ENCODE measurements around the gene SNTG2.

The SNTG2 gene

GRCh38 chr2:1016500-1016899 lies 65.9 kb downstream of the SNTG2 start (continued):
- TF ChIP-seq, protein P1, sequence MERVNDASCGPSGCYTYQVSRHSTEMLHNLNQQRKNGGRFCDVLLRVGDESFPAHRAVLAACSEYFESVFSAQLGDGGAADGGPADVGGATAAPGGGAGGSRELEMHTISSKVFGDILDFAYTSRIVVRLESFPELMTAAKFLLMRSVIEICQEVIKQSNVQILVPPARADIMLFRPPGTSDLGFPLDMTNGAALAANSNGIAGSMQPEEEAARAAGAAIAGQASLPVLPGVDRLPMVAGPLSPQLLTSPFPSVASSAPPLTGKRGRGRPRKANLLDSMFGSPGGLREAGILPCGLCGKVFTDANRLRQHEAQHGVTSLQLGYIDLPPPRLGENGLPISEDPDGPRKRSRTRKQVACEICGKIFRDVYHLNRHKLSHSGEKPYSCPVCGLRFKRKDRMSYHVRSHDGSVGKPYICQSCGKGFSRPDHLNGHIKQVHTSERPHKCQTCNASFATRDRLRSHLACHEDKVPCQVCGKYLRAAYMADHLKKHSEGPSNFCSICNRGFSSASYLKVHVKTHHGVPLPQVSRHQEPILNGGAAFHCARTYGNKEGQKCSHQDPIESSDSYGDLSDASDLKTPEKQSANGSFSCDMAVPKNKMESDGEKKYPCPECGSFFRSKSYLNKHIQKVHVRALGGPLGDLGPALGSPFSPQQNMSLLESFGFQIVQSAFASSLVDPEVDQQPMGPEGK (CRISPR knock-in tag; IDR thresholded peaks at IDR 0.05; ENCODE audit: borderline replicate concordance): no peak
- no peak for TF ChIP-seq ISL1 (CRISPR knock-in tag; IDR thresholded peaks at IDR 0.05)
- no peak for TF ChIP-seq ZNF565 (CRISPR knock-in tag; conservative IDR thresholded peaks at IDR 0.05; ENCODE audit: low read depth)
- no peak for TF ChIP-seq ZFP3 (CRISPR knock-in tag; IDR thresholded peaks at IDR 0.05)
- TF ChIP-seq, protein P2, sequence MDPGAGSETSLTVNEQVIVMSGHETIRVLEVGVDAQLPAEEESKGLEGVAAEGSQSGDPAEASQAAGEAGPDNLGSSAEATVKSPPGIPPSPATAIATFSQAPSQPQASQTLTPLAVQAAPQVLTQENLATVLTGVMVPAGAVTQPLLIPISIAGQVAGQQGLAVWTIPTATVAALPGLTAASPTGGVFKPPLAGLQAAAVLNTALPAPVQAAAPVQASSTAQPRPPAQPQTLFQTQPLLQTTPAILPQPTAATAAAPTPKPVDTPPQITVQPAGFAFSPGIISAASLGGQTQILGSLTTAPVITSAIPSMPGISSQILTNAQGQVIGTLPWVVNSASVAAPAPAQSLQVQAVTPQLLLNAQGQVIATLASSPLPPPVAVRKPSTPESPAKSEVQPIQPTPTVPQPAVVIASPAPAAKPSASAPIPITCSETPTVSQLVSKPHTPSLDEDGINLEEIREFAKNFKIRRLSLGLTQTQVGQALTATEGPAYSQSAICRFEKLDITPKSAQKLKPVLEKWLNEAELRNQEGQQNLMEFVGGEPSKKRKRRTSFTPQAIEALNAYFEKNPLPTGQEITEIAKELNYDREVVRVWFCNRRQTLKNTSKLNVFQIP (CRISPR knock-in tag; IDR thresholded peaks at IDR 0.05; ENCODE audit: borderline replicate concordance, low read depth): no peak
- no peak for TF ChIP-seq TOX (CRISPR knock-in tag; IDR thresholded peaks at IDR 0.05; ENCODE audit: borderline replicate concordance)
- no peak for TF ChIP-seq ZFP30 (CRISPR knock-in tag; IDR thresholded peaks at IDR 0.05)
- no peak for TF ChIP-seq OSR1 (CRISPR knock-in tag; IDR thresholded peaks at IDR 0.05)
- no peak for TF ChIP-seq ZNF8 (CRISPR knock-in tag; IDR thresholded peaks at IDR 0.05)
- no peak for TF ChIP-seq PPARA (CRISPR knock-in tag; IDR thresholded peaks at IDR 0.05; ENCODE audit: borderline replicate concordance)

- TF ChIP-seq ZC3H10 (CRISPR knock-in tag; IDR thresholded peaks at IDR 0.05): no peak
- no peak for TF ChIP-seq OSR1 (CRISPR knock-in tag; IDR thresholded peaks at IDR 0.05)
- no peak for ATAC-seq
Measured at GRCh38 chr2:1017827-1018226, 67.2 kb downstream of the SNTG2 start.

DNA sequence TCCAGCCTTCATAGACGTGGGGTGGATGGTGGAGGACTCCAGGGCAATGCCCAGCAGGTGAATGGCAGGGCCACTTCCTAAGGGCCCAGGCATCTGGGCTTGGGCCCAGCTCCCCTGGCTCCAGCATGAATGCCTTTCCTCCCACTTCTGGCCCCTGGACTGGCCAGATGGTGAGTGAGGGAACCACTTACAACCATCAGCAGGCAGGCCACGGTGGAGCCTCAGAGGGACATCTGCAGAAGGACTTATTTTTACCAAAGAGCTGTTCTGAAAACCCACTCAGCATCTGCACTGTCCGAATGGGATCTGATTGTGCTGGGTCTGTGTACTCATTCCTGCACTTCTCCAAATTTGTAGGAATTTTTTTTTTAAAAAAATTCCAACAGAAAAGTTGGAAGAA lies 69.6 kb downstream of the SNTG2 start:
- no peak for ATAC-seq
- TF ChIP-seq, protein P2 (CRISPR knock-in tag; IDR thresholded peaks at IDR 0.05; ENCODE audit: borderline replicate concordance, low read depth): no peak
- TF ChIP-seq TOX (CRISPR knock-in tag; IDR thresholded peaks at IDR 0.05; ENCODE audit: borderline replicate concordance): no peak
- TF ChIP-seq ZFP30 (CRISPR knock-in tag; IDR thresholded peaks at IDR 0.05): no peak
- no peak for TF ChIP-seq PPARA (CRISPR knock-in tag; IDR thresholded peaks at IDR 0.05; ENCODE audit: borderline replicate concordance)
- TF ChIP-seq ZNF8 (CRISPR knock-in tag; IDR thresholded peaks at IDR 0.05): no peak
- no peak for TF ChIP-seq ISL1 (CRISPR knock-in tag; IDR thresholded peaks at IDR 0.05)

- no peak for ATAC-seq
- no peak for TF ChIP-seq PPARA (CRISPR knock-in tag; IDR thresholded peaks at IDR 0.05; ENCODE audit: borderline replicate concordance)
- TF ChIP-seq, protein P3, sequence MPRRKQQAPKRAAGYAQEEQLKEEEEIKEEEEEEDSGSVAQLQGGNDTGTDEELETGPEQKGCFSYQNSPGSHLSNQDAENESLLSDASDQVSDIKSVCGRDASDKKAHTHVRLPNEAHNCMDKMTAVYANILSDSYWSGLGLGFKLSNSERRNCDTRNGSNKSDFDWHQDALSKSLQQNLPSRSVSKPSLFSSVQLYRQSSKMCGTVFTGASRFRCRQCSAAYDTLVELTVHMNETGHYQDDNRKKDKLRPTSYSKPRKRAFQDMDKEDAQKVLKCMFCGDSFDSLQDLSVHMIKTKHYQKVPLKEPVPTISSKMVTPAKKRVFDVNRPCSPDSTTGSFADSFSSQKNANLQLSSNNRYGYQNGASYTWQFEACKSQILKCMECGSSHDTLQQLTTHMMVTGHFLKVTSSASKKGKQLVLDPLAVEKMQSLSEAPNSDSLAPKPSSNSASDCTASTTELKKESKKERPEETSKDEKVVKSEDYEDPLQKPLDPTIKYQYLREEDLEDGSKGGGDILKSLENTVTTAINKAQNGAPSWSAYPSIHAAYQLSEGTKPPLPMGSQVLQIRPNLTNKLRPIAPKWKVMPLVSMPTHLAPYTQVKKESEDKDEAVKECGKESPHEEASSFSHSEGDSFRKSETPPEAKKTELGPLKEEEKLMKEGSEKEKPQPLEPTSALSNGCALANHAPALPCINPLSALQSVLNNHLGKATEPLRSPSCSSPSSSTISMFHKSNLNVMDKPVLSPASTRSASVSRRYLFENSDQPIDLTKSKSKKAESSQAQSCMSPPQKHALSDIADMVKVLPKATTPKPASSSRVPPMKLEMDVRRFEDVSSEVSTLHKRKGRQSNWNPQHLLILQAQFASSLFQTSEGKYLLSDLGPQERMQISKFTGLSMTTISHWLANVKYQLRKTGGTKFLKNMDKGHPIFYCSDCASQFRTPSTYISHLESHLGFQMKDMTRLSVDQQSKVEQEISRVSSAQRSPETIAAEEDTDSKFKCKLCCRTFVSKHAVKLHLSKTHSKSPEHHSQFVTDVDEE (CRISPR knock-in tag; IDR thresholded peaks at IDR 0.05): no peak
- no peak for TF ChIP-seq ESRRG (CRISPR knock-in tag; IDR thresholded peaks at IDR 0.05)
- TF ChIP-seq BACH2 (CRISPR knock-in tag; IDR thresholded peaks at IDR 0.05; ENCODE audit: borderline replicate concordance): no peak
- TF ChIP-seq, protein P4, sequence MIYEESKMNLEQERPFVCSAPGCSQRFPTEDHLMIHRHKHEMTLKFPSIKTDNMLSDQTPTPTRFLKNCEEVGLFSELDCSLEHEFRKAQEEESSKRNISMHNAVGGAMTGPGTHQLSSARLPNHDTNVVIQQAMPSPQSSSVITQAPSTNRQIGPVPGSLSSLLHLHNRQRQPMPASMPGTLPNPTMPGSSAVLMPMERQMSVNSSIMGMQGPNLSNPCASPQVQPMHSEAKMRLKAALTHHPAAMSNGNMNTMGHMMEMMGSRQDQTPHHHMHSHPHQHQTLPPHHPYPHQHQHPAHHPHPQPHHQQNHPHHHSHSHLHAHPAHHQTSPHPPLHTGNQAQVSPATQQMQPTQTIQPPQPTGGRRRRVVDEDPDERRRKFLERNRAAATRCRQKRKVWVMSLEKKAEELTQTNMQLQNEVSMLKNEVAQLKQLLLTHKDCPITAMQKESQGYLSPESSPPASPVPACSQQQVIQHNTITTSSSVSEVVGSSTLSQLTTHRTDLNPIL (CRISPR knock-in tag; IDR thresholded peaks at IDR 0.05; ENCODE audit: low read depth): no peak
- no peak for TF ChIP-seq ZNF565 (CRISPR knock-in tag; conservative IDR thresholded peaks at IDR 0.05; ENCODE audit: low read depth)
- no peak for TF ChIP-seq OSR1 (CRISPR knock-in tag; IDR thresholded peaks at IDR 0.05)
- no peak for TF ChIP-seq ARNTL (CRISPR knock-in tag; IDR thresholded peaks at IDR 0.05; ENCODE audit: borderline replicate concordance, low read depth)
- TF ChIP-seq, protein P2 (CRISPR knock-in tag; IDR thresholded peaks at IDR 0.05; ENCODE audit: borderline replicate concordance, low read depth): no peak
- no peak for TF ChIP-seq ISL1 (CRISPR knock-in tag; IDR thresholded peaks at IDR 0.05)
- TF ChIP-seq CSDC2 (CRISPR knock-in tag; IDR thresholded peaks at IDR 0.05): no peak
- no peak for TF ChIP-seq ZC3H10 (CRISPR knock-in tag; IDR thresholded peaks at IDR 0.05)
- no peak for TF ChIP-seq ZFP30 (CRISPR knock-in tag; IDR thresholded peaks at IDR 0.05)
Measured at GRCh38 chr2:1022178-1022577, 71.5 kb downstream of the SNTG2 start.
